Neutrophil (primary cell): ENCODE data around the gene CBX4.

ENCODE experiments used
- H3K27ac ChIP-seq: fragments of 200-600 bp; sonication (generic); 2 replicates; pipeline ENCODE4 v1.5.1; 2016; ENCODE audit warnings: mild to moderate bottlenecking, moderate library complexity
- H3K27me3 ChIP-seq: fragments of 200-600 bp; sonication (generic); 2 replicates; pipeline ENCODE4 v1.6.0; 2016; ENCODE audit warnings: mild to moderate bottlenecking
- H3K36me3 ChIP-seq: fragments of 200-600 bp; sonication (generic); 2 replicates; pipeline ENCODE4 v1.5.1; 2017
- H3K4me1 ChIP-seq, 2 experiments: fragments of 200-600 bp in 1 of 2; sonication (generic) in 1 of 2; 1 replicate in 1 of 2; 2 replicates in 1 of 2; pipeline versions ENCODE4 v1.5.1 to v1.6.1; 2013 to 2016; ENCODE audit warnings: low read depth in 1 of 2, low read length in 1 of 2, mild to moderate bottlenecking in 1 of 2, moderate library complexity in 1 of 2; ENCODE audit not compliant: control insufficient read depth in 1 of 2, insufficient read depth in 1 of 2
- H3K4me3 ChIP-seq, 2 experiments: fragments of 200-600 bp in 1 of 2; sonication (generic) in 1 of 2; 1 replicate in 1 of 2; 2 replicates in 1 of 2; pipeline ENCODE4 v1.5.1; 2013 to 2016; ENCODE audit warnings: low read depth in 1 of 2, low read length in 1 of 2, mild to moderate bottlenecking in 1 of 2, moderate library complexity in 1 of 2
- H3K9me3 ChIP-seq: fragments of 200-600 bp; sonication (generic); 2 replicates; pipeline ENCODE4 v1.5.1; 2016
- TF ChIP-seq, protein P1 (sequence below): fragments of 200-600 bp; sonication (generic); IDR thresholded peaks from 2 replicates; pipeline ENCODE4 v1.5.1; 2016; ENCODE audit warnings: antibody characterized with exemption

The CBX4 gene

GRCh38 chr17:79837888-79838521, 1.2 kb downstream of the CBX4 start:
- peak overlapping the region; percentile 87 to 99 for H3K4me3 ChIP-seq
- peak overlapping the region; percentile 95 for H3K27ac ChIP-seq
- H3K36me3 ChIP-seq: peaks cover 38% of the 10 kb centered on the region
- H3K4me1 ChIP-seq: peaks cover 62 to 66% of the 10 kb centered on the region in 2 experiments
- TF ChIP-seq, protein P1, sequence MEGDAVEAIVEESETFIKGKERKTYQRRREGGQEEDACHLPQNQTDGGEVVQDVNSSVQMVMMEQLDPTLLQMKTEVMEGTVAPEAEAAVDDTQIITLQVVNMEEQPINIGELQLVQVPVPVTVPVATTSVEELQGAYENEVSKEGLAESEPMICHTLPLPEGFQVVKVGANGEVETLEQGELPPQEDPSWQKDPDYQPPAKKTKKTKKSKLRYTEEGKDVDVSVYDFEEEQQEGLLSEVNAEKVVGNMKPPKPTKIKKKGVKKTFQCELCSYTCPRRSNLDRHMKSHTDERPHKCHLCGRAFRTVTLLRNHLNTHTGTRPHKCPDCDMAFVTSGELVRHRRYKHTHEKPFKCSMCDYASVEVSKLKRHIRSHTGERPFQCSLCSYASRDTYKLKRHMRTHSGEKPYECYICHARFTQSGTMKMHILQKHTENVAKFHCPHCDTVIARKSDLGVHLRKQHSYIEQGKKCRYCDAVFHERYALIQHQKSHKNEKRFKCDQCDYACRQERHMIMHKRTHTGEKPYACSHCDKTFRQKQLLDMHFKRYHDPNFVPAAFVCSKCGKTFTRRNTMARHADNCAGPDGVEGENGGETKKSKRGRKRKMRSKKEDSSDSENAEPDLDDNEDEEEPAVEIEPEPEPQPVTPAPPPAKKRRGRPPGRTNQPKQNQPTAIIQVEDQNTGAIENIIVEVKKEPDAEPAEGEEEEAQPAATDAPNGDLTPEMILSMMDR: no peak
- peaks cover 35% of the 10 kb centered on the region for H3K27me3 ChIP-seq
- H3K9me3 ChIP-seq: no peaks in the 10 kb centered on the region

GRCh38 chr17:79836972-79837887, 2.0 kb downstream of the CBX4 start:
- Histone ChIP-seq H3K27ac (peak overlapping the region; percentile 95), H3K4me3 (peak overlapping the region; percentile 87 to 99), H3K9me3 (no peaks in the 10 kb centered on the region), H3K36me3 (peaks cover 42% of the 10 kb centered on the region), H3K27me3 (peaks cover 35% of the 10 kb centered on the region), H3K4me1 (peaks cover 61 to 62% of the 10 kb centered on the region in 2 experiments)
- TF ChIP-seq, protein P1: peak; percentile 68

GRCh38 chr17:79836510-79836971, 2.7 kb downstream of the CBX4 start:
- H3K27me3 ChIP-seq: peaks cover 35% of the 10 kb centered on the region
- H3K27ac ChIP-seq: peak overlapping the region; percentile 95
- TF ChIP-seq, protein P1: no peak
- H3K4me1 ChIP-seq: peaks cover 54 to 62% of the 10 kb centered on the region in 2 experiments
- no peaks in the 10 kb centered on the region for H3K9me3 ChIP-seq
- H3K36me3 ChIP-seq: peaks cover 42% of the 10 kb centered on the region
- peak overlapping the region; percentile 87 to 99 for H3K4me3 ChIP-seq

DNA sequence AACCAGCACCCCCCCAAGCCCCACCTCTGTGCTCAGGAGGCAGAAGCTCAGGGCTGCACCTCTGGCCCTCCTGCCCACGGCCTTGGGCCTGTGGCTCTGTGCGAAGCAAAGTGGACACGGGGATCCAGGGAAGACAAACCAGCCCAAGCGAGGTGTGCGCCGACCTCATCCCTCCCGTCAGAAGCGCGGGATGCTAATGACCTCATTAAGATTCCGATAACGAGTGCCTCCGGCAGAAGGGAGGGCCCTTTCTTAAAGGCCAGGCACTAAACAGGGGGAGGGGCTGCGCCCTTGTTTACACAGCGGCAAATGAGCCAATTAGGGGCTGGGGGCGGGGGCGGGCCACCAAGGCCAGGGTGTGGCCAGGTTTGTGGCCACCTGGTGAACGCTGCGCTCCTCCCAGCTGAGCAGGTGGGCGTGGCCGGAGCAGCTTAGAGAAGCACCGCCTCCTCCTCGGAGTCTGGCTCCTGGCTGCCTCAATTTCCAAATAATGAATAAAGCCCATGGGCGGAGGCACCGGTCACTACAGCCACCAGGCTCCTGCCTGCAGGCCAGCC, 3.2 kb downstream of the CBX4 start:
- H3K4me3 ChIP-seq: peak overlapping the region; percentile 87 to 99
- peak overlapping the region; percentile 95 for H3K27ac ChIP-seq

GRCh38 chr17:79835470-79835899, 3.8 kb downstream of the CBX4 start:
- Histone ChIP-seq H3K27me3 (peaks cover 35% of the 10 kb centered on the region), H3K9me3 (no peaks in the 10 kb centered on the region), H3K36me3 (peaks cover 42% of the 10 kb centered on the region), H3K27ac (no peak overlapping the region), H3K4me1 (peaks cover 43 to 53% of the 10 kb centered on the region in 2 experiments), H3K4me3 (no peak overlapping the region)
- TF ChIP-seq, protein P1: no peak

More for the DNA sequence above, 3.2 kb downstream of the CBX4 start:
- H3K27me3 ChIP-seq: peaks cover 35% of the 10 kb centered on the region
- no peaks in the 10 kb centered on the region for H3K9me3 ChIP-seq
- TF ChIP-seq, protein P1: no peak
- peaks cover 42% of the 10 kb centered on the region for H3K36me3 ChIP-seq
- H3K4me1 ChIP-seq: peaks cover 49 to 59% of the 10 kb centered on the region in 2 experiments
